Cardiac fibroblast (primary cell): ENCODE measurements around the gene IL1R1.

Experiments
- DNase-seq, 2 donors: peaks; one replicate each; pipeline versions ENCODE4 v3.0.0 to v3.0.0-alpha.2; 2010; ENCODE audit warnings: low read depth in 2 of 2
- H3K4me3 ChIP-seq, 2 donors: replicated peaks in 1 of 2; 1 replicate in 1 of 2; 2 replicates in 1 of 2; pipeline ENCODE4 v1.5.1; 2011; ENCODE audit warnings: low read depth in 2 of 2, low read length in 2 of 2, mild to moderate bottlenecking in 2 of 2, moderate library complexity in 1 of 2
- TF ChIP-seq, protein P1 (sequence below): IDR thresholded peaks from one replicate; pipeline ENCODE4 v1.5.1; 2011; ENCODE audit warnings: low read depth, mild to moderate bottlenecking, low read length, inconsistent platforms

Gene IL1R1

DNA sequence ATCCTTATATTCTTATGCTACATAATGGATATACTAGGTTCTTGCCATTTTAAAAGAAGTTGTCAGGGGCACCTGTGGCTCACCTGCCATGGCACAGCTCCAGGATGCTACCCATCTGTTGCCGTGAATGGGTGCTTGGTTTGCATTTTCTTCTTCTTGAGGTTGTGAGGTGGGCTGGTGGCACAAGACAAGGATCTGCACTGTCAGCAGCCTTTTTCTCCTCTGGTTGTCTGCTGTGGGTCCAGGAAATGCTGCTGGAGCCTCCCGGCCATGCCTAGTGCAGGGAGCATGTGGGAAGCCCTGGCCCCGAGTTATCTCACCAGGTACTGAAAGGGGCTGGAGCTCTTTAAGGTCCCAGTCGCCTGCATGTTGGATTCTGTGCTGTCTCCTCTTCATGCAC, 2.6 kb downstream of the IL1R1 start:
- no peak for DNase-seq
- peak overlapping the region; percentile 75 to 81 for H3K4me3 ChIP-seq
- TF ChIP-seq, protein P1, sequence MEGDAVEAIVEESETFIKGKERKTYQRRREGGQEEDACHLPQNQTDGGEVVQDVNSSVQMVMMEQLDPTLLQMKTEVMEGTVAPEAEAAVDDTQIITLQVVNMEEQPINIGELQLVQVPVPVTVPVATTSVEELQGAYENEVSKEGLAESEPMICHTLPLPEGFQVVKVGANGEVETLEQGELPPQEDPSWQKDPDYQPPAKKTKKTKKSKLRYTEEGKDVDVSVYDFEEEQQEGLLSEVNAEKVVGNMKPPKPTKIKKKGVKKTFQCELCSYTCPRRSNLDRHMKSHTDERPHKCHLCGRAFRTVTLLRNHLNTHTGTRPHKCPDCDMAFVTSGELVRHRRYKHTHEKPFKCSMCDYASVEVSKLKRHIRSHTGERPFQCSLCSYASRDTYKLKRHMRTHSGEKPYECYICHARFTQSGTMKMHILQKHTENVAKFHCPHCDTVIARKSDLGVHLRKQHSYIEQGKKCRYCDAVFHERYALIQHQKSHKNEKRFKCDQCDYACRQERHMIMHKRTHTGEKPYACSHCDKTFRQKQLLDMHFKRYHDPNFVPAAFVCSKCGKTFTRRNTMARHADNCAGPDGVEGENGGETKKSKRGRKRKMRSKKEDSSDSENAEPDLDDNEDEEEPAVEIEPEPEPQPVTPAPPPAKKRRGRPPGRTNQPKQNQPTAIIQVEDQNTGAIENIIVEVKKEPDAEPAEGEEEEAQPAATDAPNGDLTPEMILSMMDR: no peak

DNA sequence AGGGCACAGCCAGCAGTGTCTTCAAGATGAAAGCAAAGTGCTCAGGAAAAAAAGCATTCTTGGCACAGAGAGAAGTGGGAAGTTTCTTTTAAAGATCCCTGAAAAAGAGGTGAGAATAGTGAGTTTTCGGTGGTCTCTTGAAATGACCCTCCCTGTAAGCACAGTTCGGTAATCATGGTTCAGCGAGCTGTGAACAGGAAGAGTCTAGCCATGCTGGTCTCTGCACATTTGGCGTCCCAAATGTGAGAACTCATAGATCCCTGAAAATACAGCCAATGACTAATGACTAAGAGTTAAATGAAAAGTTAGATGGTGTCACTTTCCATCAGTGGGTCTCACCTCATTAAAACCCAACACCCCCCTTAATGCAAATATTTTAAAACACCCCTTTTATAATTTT, 3.4 kb downstream of the IL1R1 start:
- H3K4me3 ChIP-seq: peak overlapping the region in 1 of 2 donors; percentile 75
- no peak for DNase-seq
- TF ChIP-seq, protein P1: no peak

DNA sequence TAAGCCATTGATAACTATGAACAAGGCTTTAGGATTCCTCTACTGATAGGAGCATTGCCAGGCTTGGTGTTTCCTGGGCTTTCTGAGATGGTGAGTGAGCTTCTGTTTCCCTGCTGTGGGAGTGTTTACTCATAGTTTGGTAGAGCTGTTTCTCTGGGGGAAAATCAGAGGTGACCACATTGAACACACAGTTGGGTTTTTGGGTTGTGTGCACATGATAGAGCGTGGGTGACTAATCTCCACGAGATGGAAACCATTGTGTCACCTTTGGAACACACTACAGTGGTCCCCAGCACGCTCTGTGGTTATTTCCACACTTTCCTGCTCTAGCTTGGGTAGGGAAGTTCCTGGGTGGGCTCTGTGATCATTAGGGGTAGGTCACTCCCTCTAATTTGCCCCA, 5.4 kb downstream of the IL1R1 start:
- peak; percentile 77 to 90 for DNase-seq
- TF ChIP-seq, protein P1: no peak

DNA sequence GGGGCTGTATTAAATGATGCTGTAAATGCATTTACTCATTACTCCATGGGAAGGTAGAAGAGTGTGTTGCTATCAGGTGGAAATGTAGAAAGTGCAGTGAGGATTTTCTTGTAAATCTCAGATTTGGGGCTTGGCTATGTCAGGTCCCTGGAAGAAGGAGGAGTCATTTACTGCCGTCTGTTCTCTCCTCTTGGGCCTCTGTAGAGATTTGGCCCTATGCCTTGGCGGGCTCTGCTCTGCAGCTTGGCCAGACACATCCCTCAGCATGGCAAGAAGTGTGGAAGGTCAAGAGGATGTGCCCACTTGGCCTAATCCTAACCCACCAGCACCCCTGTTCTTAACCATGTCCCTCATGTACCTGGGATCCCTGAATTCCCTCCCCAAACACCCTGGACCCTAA, 6.7 kb downstream of the IL1R1 start:
- no peak overlapping the region for H3K4me3 ChIP-seq
- TF ChIP-seq, protein P1: no peak
- DNase-seq: peak in 1 of 2 donors; percentile 60

More for the DNA sequence above, 5.4 kb downstream of the IL1R1 start:
- no peak overlapping the region for H3K4me3 ChIP-seq

DNA sequence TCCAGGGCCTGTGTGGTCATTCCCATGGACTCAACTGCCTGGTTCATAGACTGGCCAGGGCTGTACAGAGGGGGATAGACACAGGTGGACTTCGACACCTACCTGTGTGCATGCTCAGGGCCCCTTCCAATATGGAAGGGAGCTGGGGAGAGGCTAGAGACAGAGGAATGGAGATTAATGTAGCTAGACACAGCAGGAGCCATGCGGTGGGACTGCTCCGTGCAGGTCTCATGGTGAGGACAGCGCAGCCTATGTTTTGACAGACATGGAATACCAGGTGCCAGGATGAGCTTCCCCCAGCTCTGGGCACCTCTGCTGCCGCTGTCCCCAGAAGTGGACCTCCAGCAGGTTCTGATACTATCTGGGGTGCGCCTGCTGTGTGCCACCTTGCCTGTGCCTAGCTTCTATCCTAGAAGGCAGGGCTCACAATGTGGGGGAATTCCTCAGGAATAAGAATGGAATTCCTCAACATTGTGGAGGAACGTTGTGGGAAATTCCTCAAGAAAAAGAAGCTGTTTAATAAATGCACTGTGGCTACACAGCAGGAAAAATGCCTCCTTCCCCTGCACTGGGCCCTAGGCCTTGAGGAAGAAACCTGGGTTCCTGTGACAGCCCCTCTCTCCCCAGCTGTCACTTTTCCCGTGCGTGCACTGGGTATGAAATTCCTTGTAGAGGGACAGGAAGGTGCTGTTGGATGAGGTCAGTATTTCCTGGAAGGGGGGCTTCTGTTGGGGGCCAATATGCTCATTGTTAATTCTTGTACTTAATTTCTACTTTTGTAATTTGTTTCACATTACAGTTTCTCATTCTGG, 7.3 kb downstream of the IL1R1 start:
- no peak overlapping the region for H3K4me3 ChIP-seq
- DNase-seq: peak in 1 of 2 donors; percentile 42
- TF ChIP-seq, protein P1: no peak

DNA sequence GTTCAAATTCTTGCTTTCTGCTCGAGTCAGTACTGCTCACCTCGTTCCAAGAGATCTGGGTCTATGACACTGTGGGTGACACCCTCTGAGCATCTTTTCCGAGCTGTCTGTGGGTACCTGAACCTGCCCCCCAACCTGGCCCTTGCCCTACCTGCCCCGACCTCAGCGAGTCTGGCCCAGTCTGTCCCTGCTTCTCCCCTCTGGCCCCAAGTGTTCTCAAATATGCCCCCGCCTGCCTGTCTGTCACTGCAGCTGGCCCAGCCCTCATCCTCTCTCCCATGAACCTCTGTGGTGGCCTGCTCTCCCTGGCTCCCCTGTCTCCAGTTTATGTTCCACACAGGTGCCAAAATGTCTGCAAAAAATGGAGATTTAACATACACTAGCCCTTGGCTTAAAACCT, 11.8 kb downstream of the IL1R1 start:
- no peak for DNase-seq
- TF ChIP-seq, protein P1: no peak
- H3K4me3 ChIP-seq: no peak overlapping the region
